ENCODE results near the gene ACMSD. TPM values are rescaled to one million over a fixed set of nuclear protein-coding genes. Genes with fewer than 3 reads are reported as not detected.

Gene ACMSD
- total RNA-seq, 4 donors from 2014 or later = not detected

DNA sequence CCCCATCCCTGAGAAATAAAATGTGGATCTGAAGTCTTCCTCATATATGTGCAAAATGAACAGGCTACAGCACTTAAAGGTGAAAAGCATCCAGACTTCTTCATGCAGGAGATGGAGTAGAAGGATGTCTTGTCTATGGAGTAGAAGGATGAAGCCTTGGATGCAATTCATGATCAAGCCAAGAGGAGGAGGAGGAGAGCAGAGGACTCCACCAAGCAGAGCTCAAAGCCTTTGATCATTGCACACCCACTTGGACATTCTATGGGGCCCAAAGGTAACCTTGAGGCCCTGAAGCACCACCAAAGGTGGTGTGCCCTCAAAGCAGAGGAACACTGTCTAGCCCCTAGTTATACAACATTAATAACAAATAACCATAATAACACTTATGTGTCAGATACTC lies 17.3 kb downstream of the ACMSD start:
- H3K4me3 ChIP-seq (ENCODE audit: low read depth, poor library complexity, severe bottlenecking) = no peak overlapping the region
- no peak for DNase-seq (ENCODE audit: low spot score in 2 of 2)
- TF ChIP-seq POLR2A (IDR thresholded peaks at IDR 0.05) = no peak
- TF ChIP-seq, protein P1, sequence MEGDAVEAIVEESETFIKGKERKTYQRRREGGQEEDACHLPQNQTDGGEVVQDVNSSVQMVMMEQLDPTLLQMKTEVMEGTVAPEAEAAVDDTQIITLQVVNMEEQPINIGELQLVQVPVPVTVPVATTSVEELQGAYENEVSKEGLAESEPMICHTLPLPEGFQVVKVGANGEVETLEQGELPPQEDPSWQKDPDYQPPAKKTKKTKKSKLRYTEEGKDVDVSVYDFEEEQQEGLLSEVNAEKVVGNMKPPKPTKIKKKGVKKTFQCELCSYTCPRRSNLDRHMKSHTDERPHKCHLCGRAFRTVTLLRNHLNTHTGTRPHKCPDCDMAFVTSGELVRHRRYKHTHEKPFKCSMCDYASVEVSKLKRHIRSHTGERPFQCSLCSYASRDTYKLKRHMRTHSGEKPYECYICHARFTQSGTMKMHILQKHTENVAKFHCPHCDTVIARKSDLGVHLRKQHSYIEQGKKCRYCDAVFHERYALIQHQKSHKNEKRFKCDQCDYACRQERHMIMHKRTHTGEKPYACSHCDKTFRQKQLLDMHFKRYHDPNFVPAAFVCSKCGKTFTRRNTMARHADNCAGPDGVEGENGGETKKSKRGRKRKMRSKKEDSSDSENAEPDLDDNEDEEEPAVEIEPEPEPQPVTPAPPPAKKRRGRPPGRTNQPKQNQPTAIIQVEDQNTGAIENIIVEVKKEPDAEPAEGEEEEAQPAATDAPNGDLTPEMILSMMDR (IDR thresholded peaks at IDR 0.05) = no peak
- intact Hi-C loops (cut with DNase I; ENCODE audit: low total_unique reads) = no loop called here

DNA sequence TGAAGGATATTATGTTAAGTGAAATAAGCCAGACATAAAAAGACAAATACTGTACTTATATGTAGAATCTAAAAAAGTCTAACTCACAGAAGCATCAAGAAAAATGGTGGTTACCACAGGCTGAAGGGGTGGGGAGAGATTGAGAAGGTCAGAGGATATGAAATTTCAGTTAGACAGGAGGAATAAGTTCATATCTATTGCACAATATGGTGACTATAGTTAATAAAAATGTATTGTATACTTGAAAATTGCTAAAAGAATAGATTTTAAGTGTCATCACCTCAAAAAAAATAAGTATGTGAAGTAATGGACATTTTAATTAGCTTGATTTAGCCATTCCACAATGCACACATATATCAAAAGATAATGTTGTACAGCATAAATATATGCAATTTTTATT lies 19.8 kb downstream of the ACMSD start:
- no peak for TF ChIP-seq POLR2A (IDR thresholded peaks at IDR 0.05)
- TF ChIP-seq, protein P1 (IDR thresholded peaks at IDR 0.05) = no peak
- no peak for DNase-seq (ENCODE audit: low spot score in 2 of 2)
- intact Hi-C loops (cut with DNase I; ENCODE audit: low total_unique reads) = no loop called here
- H3K4me3 ChIP-seq (ENCODE audit: low read depth, poor library complexity, severe bottlenecking) = no peak overlapping the region

DNA sequence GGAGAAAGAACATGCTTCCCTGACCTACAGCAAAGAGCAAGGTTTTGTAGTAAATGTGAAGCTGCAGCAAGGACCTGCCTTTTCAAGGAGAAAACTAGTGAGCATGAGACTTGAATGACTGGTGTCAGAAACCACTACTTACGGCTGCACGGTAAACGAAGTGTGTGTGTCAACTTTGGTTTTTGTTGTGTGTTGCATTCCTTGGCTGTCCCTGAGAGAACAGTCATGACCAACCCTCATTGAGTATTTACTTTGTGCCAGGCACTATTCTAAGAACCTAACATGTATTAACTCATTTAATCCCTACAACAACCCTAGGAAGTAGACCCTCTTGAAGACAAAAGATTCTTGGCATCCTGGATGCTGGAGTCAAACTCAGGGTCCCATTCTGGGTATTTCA lies 22.8 kb downstream of the ACMSD start:
- no peak for TF ChIP-seq POLR2A (IDR thresholded peaks at IDR 0.05)
- TF ChIP-seq, protein P1 (IDR thresholded peaks at IDR 0.05) = no peak
- H3K4me3 ChIP-seq (ENCODE audit: low read depth, poor library complexity, severe bottlenecking) = no peak overlapping the region
- intact Hi-C loops (cut with DNase I; ENCODE audit: low total_unique reads) = no loop called here
- WGBS, 2 donors = 89 to 90% methylated on average over 3 of the region's 3 CpGs
- no peak for DNase-seq (ENCODE audit: low spot score in 2 of 2)

DNA sequence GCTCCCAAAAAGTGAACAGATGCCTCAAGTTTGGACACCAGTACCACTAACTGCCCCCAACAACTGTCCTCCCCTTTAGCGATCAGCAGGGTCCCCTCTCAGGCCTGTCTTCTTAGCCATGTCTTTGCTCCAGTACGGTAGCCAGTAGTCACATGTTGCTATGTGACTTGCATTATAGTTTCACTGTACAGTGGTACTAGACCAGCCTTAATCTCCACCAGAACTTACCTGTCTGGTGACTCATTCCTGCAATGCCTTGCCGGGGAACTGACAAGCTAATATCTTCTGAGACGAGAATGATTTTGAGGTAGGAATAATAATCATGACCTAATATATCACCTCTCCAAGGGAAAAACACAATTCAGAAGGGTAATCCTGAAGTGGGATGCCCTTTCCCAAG lies 23.7 kb downstream of the ACMSD start:
- TF ChIP-seq, protein P1 (IDR thresholded peaks at IDR 0.05) = no peak
- no peak for TF ChIP-seq POLR2A (IDR thresholded peaks at IDR 0.05)
- 83 to 96% methylated on average over 4 of the region's 4 CpGs for WGBS, 2 donors
- DNase-seq (ENCODE audit: low spot score in 2 of 2) = no peak
- intact Hi-C loops (cut with DNase I; ENCODE audit: low total_unique reads) = no loop called here
- no peak overlapping the region for H3K4me3 ChIP-seq (ENCODE audit: low read depth, poor library complexity, severe bottlenecking)

DNA sequence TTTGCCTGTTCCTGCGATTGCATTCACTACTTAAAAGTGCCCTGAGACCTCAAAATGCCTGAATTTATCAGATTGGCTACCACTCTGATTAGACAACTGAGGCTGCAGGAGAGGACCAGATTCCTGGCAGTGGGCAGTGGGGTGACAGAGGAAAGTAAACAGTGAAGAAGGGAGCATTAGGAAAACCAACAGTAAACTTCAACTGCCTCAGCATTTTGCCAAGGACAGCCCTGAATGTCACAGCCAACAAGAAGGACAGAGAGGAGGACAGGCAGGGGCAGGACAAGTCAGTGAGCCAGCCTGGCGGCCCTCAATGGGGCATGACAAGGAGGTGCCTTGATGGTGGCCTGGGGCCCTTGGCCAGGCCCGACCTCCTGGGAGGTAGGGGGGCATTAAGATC lies 24.3 kb downstream of the ACMSD start:
- intact Hi-C loops (cut with DNase I; ENCODE audit: low total_unique reads) = no loop called here
- TF ChIP-seq POLR2A (IDR thresholded peaks at IDR 0.05) = no peak
- TF ChIP-seq, protein P1 (IDR thresholded peaks at IDR 0.05) = no peak
- WGBS, 2 donors = 82 to 83% methylated on average over 3 of the region's 3 CpGs
- no peak overlapping the region for H3K4me3 ChIP-seq (ENCODE audit: low read depth, poor library complexity, severe bottlenecking)
- no peak for DNase-seq (ENCODE audit: low spot score in 2 of 2)

DNA sequence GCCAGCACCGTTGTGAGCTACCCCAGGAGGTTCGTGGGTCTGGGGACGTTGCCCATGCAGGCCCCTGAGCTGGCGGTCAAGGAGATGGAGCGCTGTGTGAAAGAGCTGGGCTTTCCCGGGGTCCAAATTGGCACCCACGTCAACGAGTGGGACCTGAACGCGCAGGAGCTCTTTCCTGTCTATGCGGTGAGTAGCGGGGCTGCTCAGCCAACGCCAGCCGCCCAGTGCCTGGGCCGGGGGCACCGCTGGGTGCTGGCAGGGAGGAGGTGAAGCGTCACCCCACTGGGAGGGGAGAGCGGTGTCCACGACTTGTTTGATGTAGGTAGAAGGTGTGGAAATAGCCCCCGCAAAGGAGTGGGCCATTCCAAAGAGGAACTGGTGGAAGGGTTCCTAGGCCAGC lies 25.0 kb downstream of the ACMSD start:
- WGBS, 2 donors = 90 to 91% methylated on average over 20 of the region's 20 CpGs
- DNase-seq (ENCODE audit: low spot score in 2 of 2) = no peak
- H3K4me3 ChIP-seq (ENCODE audit: low read depth, poor library complexity, severe bottlenecking) = no peak overlapping the region
- intact Hi-C loops (cut with DNase I; ENCODE audit: low total_unique reads) = no loop called here
- no peak for TF ChIP-seq POLR2A (IDR thresholded peaks at IDR 0.05)
- TF ChIP-seq, protein P1 (IDR thresholded peaks at IDR 0.05) = no peak

Data from lower leg skin (tissue), 4 donors.